ENCODE results near the gene EFNB2.

The EFNB2 gene

GRCh38 chr13:106523576-106523975, 11.9 kb downstream of the EFNB2 start:
- no peak for DNase-seq

- no peak for DNase-seq
Observed at GRCh38 chr13:106522898-106523525, 12.4 kb downstream of the EFNB2 start.

GRCh38 chr13:106522112-106522705, 13.3 kb downstream of the EFNB2 start:
- no peak for DNase-seq

GRCh38 chr13:106521095-106521799, 14.2 kb downstream of the EFNB2 start:
- DNase-seq = no peak

- no peak for DNase-seq
Observed at GRCh38 chr13:106520251-106521054, 15.0 kb downstream of the EFNB2 start.

- DNase-seq = no peak
Observed at GRCh38 chr13:106518512-106518911, 16.9 kb downstream of the EFNB2 start.

- no peak for DNase-seq
Observed at GRCh38 chr13:106517109-106517847, 18.2 kb downstream of the EFNB2 start.

- DNase-seq = no peak
Observed at GRCh38 chr13:106515635-106516254, 19.7 kb downstream of the EFNB2 start.

GRCh38 chr13:106514928-106515634, 20.4 kb downstream of the EFNB2 start:
- no peak for DNase-seq

GRCh38 chr13:106513025-106513983, 22.2 kb downstream of the EFNB2 start:
- DNase-seq = no peak

- DNase-seq = no peak
Observed at GRCh38 chr13:106507560-106508274, 27.7 kb downstream of the EFNB2 start.

- no peak for DNase-seq
Observed at GRCh38 chr13:106506286-106506685, 29.2 kb downstream of the EFNB2 start.

- DNase-seq = no peak
Observed at GRCh38 chr13:106505732-106506131, 29.7 kb downstream of the EFNB2 start.

GRCh38 chr13:106505295-106505694, 30.2 kb downstream of the EFNB2 start:
- no peak for DNase-seq

GRCh38 chr13:106503730-106504453, 31.6 kb downstream of the EFNB2 start:
- no peak for DNase-seq

- no peak for DNase-seq
Observed at GRCh38 chr13:106503272-106503671, 32.2 kb downstream of the EFNB2 start.

GRCh38 chr13:106500445-106500844, 35.0 kb downstream of the EFNB2 start:
- DNase-seq = no peak

- DNase-seq = no peak
Observed at GRCh38 chr13:106499896-106500295, 35.6 kb downstream of the EFNB2 start.

- no peak for DNase-seq
Observed at GRCh38 chr13:106499113-106499512, 36.3 kb downstream of the EFNB2 start.
